Epithelial cell of prostate (primary cell): ENCODE data around the gene GLCE.

Experiments
- DNase-seq: peaks from one replicate; pipeline ENCODE4 v3.0.0-alpha.2; 2011; ENCODE audit warnings: low read depth, low spot score
- H3K27ac ChIP-seq: fragments of 450-650 bp; 2 replicates; pipeline ENCODE4 v1.5.1; 2017; ENCODE audit warnings: mild to moderate bottlenecking

The GLCE gene

GRCh38 chr15:69313432-69314000 lies 153.1 kb downstream of the GLCE start:
- H3K27ac ChIP-seq, result no peak overlapping the region
- DNase-seq, result no peak

DNA sequence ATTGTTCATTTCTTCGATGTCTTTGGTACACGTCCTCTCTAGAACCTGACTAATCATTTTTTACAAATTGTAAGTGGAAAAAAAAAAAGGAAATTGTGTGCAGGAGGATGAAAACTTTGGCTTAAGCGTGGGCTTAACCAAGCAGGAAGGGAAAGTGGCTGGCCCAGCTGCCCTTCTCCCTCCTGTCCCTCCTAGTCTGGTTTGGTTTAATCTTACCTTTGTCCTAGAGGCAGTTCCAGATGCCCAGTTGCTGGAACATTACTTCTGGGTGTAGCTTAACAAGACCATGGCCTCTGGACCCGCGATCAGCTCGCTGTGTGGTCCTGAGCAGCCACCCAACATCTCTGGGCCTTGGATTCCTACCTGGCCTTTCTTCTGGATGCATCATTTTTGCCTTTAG lies 153.7 kb downstream of the GLCE start:
- H3K27ac ChIP-seq, result no peak overlapping the region
- DNase-seq, result no peak

- no peak for DNase-seq
- H3K27ac ChIP-seq, result no peak overlapping the region
These were observed 154.3 kb downstream of the GLCE start for GRCh38 chr15:69314736-69315135.

GRCh38 chr15:69315402-69316110 lies 155.1 kb downstream of the GLCE start:
- DNase-seq, result no peak
- H3K27ac ChIP-seq, result no peak overlapping the region

- no peak for DNase-seq
- no peak overlapping the region for H3K27ac ChIP-seq
These were observed 155.9 kb downstream of the GLCE start for GRCh38 chr15:69316291-69316690.

GRCh38 chr15:69317392-69317841 lies 157.0 kb downstream of the GLCE start:
- H3K27ac ChIP-seq, result no peak overlapping the region
- DNase-seq, result no peak

DNA sequence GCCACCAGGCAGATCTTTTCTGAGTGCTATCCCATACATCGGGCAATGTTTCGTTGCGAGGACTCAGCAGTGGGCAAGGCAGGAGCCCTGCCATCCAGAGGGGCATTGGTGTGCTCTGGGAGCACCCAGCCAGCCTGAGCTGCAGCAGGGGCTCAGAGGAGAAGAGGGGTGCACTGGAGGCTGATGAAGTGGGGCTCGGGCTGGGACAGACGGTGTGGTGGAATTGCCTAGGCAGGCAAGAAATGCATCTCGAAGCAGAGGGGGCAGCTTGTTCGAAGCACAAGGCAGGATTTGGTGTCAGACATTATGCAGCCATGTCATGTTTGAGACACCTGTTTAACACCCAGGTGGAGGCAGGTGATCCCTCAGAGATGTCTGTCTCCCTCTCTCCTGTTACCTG lies 157.6 kb downstream of the GLCE start:
- no peak for DNase-seq
- H3K27ac ChIP-seq, result no peak overlapping the region

DNA sequence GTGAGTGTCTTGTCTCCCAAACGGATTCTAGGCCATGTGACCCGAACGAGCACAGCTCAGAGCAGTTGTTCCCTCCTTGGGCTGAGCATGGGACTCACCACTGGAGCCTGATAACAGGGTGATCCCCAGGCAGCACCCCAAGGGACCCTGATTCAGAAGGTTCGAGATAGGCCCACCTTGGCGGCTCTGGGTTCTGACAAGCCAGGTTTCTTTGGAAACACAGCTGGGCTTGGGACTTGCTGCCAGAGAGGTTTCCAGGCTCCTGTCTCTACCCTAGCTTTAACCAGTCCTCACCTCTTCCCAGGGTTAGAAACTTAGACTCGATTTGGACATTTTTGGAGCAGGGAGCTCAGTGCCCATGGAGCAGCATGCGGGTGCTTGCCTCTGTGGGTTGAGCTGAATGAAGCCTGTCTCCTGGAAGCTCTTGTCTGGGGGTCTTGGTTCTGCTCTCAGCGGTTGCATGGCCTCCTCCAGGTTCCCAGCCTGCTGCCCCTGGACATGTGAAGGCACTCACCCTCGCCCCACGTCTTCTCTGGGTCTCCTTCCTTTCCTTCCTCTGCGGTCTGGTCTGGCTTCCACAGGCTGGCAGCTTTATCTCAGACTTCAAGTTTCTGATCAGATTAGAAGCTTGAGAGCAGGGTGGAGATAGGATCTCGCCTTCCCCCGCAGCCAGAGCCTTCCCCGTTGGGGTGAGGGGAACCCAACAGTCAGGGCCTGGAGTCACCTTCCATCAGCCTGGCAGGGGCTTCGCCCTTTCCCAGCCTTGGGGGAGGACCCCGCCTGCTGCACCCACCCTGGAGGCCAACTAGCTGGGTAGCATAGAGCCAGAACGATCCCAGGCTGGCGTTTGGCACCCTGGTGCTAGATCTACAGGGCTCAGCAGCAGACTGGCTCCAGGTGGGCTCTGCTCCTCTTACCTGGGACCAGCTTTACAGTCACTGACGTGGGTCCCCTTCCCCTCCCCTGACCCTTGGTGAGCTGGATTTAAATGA lies 159.2 kb downstream of the GLCE start:
- no peak for DNase-seq
- no peak overlapping the region for H3K27ac ChIP-seq

DNA sequence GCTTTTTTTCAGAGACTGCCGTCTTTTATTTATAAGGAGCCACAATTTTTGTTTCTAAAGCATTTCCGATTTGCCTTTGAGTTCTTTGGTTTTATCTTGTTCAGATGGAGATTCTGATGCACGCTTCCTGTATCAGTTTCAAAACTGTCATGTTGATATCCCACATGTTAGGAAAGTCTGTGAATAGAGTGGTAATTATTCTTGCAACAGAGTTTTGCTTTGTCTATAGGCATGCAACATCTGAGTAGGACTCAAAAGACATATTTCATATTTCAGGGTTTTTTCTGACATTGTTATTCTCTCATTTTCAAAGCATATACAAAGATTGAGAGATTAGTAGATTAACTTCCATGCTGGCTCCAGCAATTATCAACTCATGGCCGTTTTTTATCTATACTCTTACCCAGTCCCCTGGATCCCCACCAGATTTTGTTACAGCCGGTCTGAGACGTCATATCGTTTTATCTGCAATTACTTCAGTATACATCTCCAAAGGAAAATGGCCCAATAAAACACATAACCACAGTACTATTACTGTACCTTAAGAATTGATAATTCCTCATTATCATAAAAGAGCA lies 160.6 kb downstream of the GLCE start:
- no peak overlapping the region for H3K27ac ChIP-seq
- no peak for DNase-seq
